Activated CD4-positive, alpha-beta T cell treated with anti-CD3 and anti-CD28 coated beads, Interleukin-2, amount 50 U/mL, for 4 hours (primary cell): ENCODE measurements around the gene HFM1.
A peak's percentile ranks its signal among the peaks of the same experiment; 100 is the strongest.
"Not testable (repeated sequence)": the region's sequence is repeated elsewhere in the genome, so short reads cannot be mapped to it uniquely, and the experiment has no call there.

Experiments used
- DNase-seq, 2 experiments: peaks; one replicate each; pipeline ENCODE4 v3.0.0-alpha.2; 2020

The HFM1 gene

GRCh38 chr1:91372230-91372629 lies 32.4 kb downstream of the HFM1 start:
- not testable (repeated sequence) for DNase-seq

DNA sequence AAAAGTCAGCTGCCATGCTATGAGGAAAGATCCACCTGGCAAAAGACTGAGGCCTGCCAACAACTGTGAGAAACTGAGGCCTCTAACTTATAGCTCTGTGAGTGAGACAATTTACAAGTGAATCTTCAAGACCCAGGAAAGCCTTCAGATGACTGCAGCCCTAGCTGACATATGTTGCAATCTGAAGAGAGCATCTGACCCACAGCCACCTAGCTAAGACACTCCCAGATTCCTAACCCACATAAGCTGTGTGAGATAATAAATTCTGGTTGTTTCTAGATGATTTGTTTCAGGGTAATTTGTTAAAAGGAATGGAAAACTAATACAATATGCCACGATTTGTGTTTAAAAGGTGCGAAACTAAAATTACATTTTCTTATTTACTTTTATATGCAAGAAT lies 55.1 kb downstream of the HFM1 start:
- DNase-seq: no peak

DNA sequence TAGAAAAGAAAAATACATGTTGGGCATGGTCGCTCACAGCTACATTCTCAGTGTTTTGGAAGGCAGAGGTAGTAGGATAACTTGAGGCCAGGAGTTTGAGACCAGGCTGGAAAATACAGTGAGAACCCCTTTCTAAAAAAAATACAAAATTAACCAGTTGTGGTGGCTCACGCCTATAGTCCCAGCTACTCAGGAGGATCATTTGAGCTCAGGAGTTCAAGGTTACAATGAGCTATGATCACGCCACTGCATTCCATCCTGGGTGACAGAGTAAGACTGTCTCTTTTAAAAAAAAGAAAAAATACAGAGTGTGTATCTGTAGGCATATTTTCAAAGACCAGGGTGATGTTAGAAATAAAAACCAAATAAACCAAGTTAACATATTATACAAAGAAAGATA lies 57.8 kb downstream of the HFM1 start:
- DNase-seq: no peak

- DNase-seq: no peak
These were observed 59.1 kb downstream of the HFM1 start for GRCh38 chr1:91345395-91346005.

DNA sequence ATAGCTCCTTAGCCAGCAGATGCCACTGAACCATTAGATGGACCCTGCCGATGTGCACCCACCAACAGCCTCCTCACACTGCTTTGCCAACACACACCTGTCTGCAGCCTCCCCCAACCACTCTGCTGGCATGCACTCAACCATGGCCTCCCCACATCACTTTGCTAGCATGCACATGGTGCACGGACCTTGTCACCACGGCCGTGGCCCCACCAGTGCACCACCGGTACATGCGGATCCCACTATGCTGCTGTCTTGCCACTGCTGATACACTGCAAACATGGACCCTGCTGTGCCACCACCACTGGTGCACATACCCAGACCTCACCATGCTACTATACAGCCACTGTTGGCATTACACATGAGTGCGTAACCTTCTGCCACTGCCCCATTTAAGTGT lies 66.1 kb downstream of the HFM1 start:
- DNase-seq: no peak

- DNase-seq: no peak
These were observed 69.0 kb downstream of the HFM1 start for GRCh38 chr1:91335603-91336002.

- DNase-seq: no peak
These were observed 69.8 kb downstream of the HFM1 start for GRCh38 chr1:91334856-91335255.

DNA sequence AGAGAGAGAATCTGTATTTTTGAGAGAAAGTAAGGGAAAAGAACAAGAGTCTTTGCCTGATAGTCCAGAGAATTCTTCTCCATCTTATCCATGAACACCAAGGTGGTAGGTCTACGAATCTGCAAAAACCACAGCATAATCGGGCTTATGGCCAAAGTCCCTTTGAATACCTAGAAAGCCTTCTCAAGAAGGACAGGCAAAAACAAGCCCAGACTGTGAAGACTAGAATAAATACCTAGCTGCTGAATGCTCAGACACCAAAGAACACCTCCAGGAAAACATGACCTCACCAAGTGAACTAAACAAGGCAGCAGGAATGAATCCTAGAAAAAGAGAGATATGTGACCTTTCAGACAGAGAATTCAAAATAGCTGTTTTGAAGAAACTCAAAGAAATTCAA lies 79.2 kb downstream of the HFM1 start:
- DNase-seq: no peak

- no peak for DNase-seq
These were observed 90.0 kb downstream of the HFM1 start for GRCh38 chr1:91314643-91315042.

GRCh38 chr1:91311672-91312071 lies 93.0 kb downstream of the HFM1 start:
- no peak for DNase-seq

DNA sequence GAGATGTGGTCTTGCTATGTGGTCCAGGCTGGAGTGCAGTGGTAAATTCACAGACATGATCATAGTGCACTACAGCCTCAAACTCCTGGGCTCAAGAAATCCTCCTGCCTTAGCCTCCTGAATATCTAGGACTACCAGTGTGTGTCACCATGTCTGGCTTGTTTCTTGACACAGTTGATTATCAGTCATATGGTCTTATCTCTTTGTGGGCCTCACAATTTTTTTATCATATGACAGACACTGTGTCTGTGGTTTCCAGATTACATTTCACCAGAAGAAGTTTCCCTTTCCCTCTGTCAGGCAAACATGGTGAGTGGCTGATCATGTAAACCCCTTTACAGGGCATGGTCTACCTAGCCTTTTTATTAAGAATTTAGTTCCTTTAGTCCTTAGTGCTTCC lies 96.1 kb downstream of the HFM1 start:
- no peak for DNase-seq

DNA sequence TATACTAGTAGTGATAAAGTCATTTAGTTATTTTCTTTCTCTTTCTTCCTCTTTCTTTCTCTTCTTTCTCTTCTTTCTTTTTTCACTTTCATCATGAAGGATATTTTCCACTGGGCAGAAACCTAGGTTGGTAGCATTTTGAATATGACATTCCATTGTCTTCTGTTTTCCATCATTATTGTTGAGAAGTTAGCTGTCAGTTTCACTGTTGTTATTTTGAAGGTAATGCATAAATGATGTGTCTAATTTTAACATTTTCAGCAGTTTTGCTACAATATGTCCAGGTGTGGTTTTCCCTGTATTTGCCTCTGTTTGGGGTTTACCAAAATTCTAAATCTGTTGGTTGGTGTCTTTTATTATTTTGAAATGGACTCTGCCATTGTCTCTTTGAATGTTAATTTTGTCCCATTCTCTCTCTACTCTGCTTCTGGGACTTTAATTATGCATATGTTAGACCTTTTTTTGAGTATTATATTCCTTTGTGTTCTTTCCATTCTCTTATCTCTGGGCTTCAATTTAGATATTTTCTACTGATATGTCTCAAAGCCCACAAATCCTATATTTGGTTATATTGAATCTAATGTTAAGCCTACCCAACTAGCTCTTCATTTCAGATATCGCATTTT lies 96.7 kb downstream of the HFM1 start:
- DNase-seq: no peak

DNA sequence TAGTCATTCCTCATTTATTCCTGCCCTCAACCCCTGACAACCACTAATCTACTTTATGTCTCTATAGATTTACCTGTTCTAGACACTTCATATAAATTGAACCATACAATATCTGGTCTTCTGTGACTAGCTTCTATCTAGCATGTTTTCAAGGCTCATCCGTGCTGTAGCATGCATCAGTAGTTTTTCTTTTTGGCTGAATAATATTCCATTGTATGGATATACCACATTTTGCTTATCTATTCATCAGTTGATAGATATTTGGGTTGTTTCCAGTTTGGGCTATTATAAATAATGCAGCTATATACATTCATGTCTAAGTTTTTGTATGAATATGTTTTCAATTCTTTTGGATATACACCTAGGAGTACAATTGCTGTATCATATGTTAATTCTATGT lies 101.5 kb downstream of the HFM1 start:
- DNase-seq: no peak

GRCh38 chr1:91288843-91289553 lies 115.6 kb downstream of the HFM1 start:
- DNase-seq: not testable (repeated sequence)

GRCh38 chr1:91286962-91287317 lies 117.7 kb downstream of the HFM1 start:
- not testable (repeated sequence) for DNase-seq

DNA sequence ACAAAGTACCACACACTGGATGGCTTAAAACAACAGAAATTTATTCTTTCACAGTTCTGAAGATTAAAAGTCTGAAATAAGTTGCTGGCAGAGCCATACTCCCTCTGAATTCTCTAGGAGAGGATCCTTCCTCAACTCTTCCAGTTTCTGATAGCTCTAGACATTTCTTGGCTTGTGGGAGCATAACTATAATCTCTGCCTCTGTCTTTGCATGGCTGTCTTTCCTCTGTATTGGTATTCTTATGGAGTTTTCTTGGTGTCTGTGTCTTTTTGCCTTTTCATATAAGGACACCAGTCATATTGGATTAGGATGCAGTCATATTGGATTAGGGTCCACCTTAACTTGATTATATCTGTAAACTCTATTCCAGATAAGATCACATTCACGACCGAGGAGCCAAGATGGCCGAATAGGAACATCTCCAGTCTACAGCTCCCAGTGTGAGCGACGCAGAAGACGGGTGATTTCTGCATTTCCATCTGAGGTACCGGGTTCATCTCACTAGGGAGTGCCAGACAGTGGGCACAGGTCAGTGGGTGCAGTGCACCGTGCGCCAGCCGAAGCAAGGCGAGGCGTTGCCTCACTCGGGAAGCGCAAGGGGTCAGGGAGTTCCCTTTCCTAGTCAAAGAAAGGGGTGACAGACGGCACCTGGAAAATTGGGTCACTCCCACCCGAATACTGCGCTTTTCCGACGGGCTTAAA lies 118.2 kb downstream of the HFM1 start:
- not testable (repeated sequence) for DNase-seq

DNA sequence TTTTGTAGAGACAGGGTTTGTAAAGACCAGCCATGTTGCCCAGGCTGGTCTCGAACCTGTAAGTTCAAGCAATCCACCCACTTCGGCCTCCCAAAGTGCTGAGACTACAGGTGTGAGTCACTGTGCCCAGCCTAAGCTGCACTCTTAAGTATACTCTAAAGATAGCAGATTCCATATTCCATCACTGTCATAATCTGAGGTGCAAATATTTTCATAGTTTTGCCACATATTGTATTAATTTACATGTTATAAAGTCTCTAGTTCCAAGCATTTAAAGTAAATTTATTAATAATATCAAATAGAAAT lies 121.3 kb downstream of the HFM1 start:
- DNase-seq: no peak

DNA sequence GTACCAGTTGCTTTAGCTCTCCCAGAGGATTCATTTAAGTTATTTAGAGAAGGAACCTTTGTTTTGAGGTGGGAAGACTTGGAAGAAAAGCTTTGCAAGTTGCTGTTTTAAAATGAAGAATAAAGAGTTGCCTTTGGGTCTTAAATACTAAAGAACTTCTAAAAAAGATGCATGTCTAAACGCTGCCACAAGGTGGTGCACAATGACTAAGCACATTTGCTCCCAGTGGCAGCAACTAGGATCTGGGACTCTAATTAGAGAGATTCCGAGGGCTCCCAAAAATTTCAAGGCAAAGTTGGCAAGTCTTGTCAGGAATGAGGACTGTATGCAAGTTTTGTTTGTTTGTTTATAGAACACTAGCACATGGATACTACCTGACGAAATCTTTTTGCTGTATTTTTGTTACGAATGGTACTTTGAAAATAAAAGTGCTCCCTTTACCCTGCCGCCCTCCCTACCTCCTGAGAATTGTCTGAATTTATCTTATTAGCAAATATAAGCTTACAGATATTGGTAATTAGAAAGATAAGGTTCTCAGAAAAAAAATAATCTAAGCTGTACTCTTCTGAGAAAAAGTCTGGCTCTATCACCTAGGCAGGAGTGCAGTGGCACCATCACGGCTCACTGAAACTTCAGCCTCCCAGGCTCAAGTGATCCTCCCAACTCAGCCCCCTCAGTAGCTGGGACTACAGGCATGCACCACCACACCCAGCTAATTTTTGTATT lies 121.8 kb downstream of the HFM1 start:
- DNase-seq: peak; percentile 4 to 8

DNA sequence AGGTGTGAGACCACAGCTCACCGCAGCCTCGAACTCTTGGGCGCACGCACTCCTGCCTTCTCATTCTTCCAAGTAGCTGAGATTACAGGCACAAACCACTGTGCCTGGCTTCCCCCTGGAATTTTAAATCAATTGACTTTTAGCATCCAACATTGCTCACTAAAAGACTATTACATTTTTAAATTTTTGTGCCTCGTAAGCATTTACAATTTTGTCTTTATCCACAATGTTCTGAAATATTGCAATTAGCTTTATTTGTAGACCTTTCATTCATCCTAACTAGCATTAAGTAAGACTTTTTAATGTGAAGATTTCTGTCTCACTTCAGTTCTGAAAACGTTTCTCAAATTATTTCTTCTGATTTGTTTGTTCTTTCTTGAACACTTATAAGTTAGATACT lies 122.9 kb downstream of the HFM1 start:
- no peak for DNase-seq

DNA sequence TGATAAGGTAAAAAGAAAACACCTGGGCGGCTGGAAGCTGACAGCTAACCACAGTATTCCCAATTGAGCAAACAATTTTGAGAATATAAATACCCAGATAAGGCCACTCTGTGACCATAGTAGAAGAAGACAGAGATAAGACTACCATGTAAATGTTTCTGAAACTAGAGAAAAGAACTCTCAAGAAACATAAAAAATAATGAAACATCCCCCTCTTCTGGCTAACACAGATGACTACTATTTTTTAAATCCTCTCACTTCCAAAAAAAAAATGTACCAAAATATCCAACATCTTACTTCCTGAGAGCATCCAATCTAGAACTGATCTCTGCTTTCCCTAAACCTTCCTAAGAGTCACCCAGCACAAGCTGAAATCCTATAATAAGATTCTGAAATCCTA lies 125.9 kb downstream of the HFM1 start:
- no peak for DNase-seq

- no peak for DNase-seq
These were observed 130.8 kb downstream of the HFM1 start for GRCh38 chr1:91273875-91274274.

DNA sequence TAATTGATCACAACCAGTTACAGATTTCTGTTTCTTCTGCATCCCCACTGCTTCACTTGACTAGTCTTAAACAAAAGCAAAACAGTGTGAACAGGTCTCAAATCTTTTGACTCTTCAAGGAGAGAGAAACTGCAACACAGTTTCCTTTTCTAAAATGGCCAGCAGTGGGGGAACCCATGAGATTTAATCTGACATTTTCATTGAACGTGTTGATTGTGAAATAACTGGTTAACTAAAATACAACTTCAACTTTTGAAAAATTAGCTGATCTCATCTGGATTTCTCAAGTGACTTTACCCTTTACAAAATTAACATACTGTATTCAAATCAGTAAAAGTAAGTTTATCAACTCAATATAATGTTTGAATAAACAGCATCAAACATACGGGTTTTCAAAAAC lies 143.0 kb downstream of the HFM1 start:
- no peak for DNase-seq

DNA sequence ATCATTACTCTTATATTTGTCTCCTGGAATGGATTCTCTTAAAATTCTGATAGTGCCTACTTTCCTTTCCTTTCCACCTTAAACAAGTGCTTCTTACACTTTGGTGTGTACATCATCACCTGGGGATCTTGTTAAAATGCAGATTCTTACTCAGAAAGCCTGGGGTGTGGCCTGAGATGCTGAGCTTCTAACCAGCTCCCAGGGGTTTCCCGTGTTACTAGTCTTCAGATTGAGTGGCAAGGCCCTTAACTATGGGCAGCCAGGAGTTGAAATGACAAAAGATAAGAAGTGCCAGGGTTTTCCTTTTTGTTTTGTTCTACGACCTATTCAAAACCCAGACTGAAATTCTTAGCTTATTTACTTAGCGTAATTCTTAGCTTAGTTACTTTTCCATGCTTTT lies 159.2 kb downstream of the HFM1 start:
- no peak for DNase-seq
